ENCODE results near the gene SEC16A. TPM values are rescaled to one million over a fixed set of nuclear protein-coding genes. Genes with fewer than 3 reads are reported as not detected.

Gene SEC16A
- total RNA-seq, 1 experiment from 2014 or later, result 85.8 TPM

- intact Hi-C loops (cut with micrococcal nuclease), result no loop called here
- POLR2A ChIA-PET, result no interaction called here
- TF ChIP-seq CTCF (IDR thresholded peaks at IDR 0.05; ENCODE audit: unreplicated experiment), result no peak
- no peak for DNase-seq (ENCODE audit: unreplicated experiment)
- Mint-ChIP-seq H3K9me3 (ENCODE audit: unreplicated experiment) (no peaks in the 10 kb centered on the region), H3K4me1 (ENCODE audit: insufficient read depth, unreplicated experiment) (peaks cover 7% of the 10 kb centered on the region), H3K4me3 (ENCODE audit: unreplicated experiment) (no peak overlapping the region), H3K36me3 (ENCODE audit: insufficient read depth, unreplicated experiment) (peaks cover 58% of the 10 kb centered on the region), H3K27ac (ENCODE audit: low read depth, unreplicated experiment) (no peak overlapping the region), H3K27me3 (ENCODE audit: insufficient read depth, unreplicated experiment) (no peaks in the 10 kb centered on the region)
- CTCF ChIA-PET, result no interaction called here
- BruUV-seq (replicated peaks), result no TSS peak
Observed at GRCh38 chr9:136404801-136405136, 78.1 kb downstream of the SEC16A start.

- ChIA-PET POLR2A (no interaction called here), CTCF (no interaction called here)
- peaks cover 7% of the 10 kb centered on the region for H3K4me1 Mint-ChIP-seq (ENCODE audit: insufficient read depth, unreplicated experiment)
- no peak overlapping the region for H3K27ac Mint-ChIP-seq (ENCODE audit: low read depth, unreplicated experiment)
- no TSS peak for BruUV-seq (replicated peaks)
- DNase-seq (ENCODE audit: unreplicated experiment), result no peak
- no peak for TF ChIP-seq CTCF (IDR thresholded peaks at IDR 0.05; ENCODE audit: unreplicated experiment)
- H3K36me3 Mint-ChIP-seq (ENCODE audit: insufficient read depth, unreplicated experiment), result peaks cover 58% of the 10 kb centered on the region
- no peaks in the 10 kb centered on the region for H3K9me3 Mint-ChIP-seq (ENCODE audit: unreplicated experiment)
- intact Hi-C loops (cut with micrococcal nuclease), result no loop called here
- no peak overlapping the region for H3K4me3 Mint-ChIP-seq (ENCODE audit: unreplicated experiment)
- H3K27me3 Mint-ChIP-seq (ENCODE audit: insufficient read depth, unreplicated experiment), result no peaks in the 10 kb centered on the region
Observed at GRCh38 chr9:136403915-136404800, 78.7 kb downstream of the SEC16A start.

GRCh38 chr9:136403538-136403914 lies 79.3 kb downstream of the SEC16A start:
- TF ChIP-seq CTCF (IDR thresholded peaks at IDR 0.05; ENCODE audit: unreplicated experiment), result no peak
- Mint-ChIP-seq H3K9me3 (ENCODE audit: unreplicated experiment) (no peaks in the 10 kb centered on the region), H3K36me3 (ENCODE audit: insufficient read depth, unreplicated experiment) (peaks cover 58% of the 10 kb centered on the region), H3K4me1 (ENCODE audit: insufficient read depth, unreplicated experiment) (peaks cover 1% of the 10 kb centered on the region), H3K27me3 (ENCODE audit: insufficient read depth, unreplicated experiment) (no peaks in the 10 kb centered on the region), H3K4me3 (ENCODE audit: unreplicated experiment) (no peak overlapping the region), H3K27ac (ENCODE audit: low read depth, unreplicated experiment) (no peak overlapping the region)
- DNase-seq (ENCODE audit: unreplicated experiment), result no peak
- BruUV-seq (replicated peaks), result no TSS peak
- intact Hi-C loops (cut with micrococcal nuclease), result no loop called here
- ChIA-PET POLR2A (interaction anchor here (0.6 kb wide), 1 partner anchor 34 kb away, joined by 3 read pairs; no protein-coding TSS in a partner anchor), CTCF (no interaction called here)

GRCh38 chr9:136402067-136402466 lies 80.8 kb downstream of the SEC16A start:
- no peaks in the 10 kb centered on the region for H3K27me3 Mint-ChIP-seq (ENCODE audit: insufficient read depth, unreplicated experiment)
- DNase-seq (ENCODE audit: unreplicated experiment), result no peak
- H3K4me3 Mint-ChIP-seq (ENCODE audit: unreplicated experiment), result no peak overlapping the region
- POLR2A ChIA-PET, result interaction anchor here (0.7 kb wide), 1 partner anchor 8 kb away, joined by 3 read pairs; no protein-coding TSS in a partner anchor
- CTCF ChIA-PET, result interaction anchor here (0.7 to 1.6 kb wide), 3 partner anchors 7 to 43 kb away, joined by 3 to 14 read pairs (median 3); partner anchors contain the start of gene DNLZ
- no peak overlapping the region for H3K27ac Mint-ChIP-seq (ENCODE audit: low read depth, unreplicated experiment)
- no peaks in the 10 kb centered on the region for H3K4me1 Mint-ChIP-seq (ENCODE audit: insufficient read depth, unreplicated experiment)
- TF ChIP-seq CTCF (IDR thresholded peaks at IDR 0.05; ENCODE audit: unreplicated experiment), result no peak
- H3K36me3 Mint-ChIP-seq (ENCODE audit: insufficient read depth, unreplicated experiment), result peaks cover 50% of the 10 kb centered on the region
- no TSS peak for BruUV-seq (replicated peaks)
- no peaks in the 10 kb centered on the region for H3K9me3 Mint-ChIP-seq (ENCODE audit: unreplicated experiment)
- intact Hi-C loops (cut with micrococcal nuclease), result no loop called here
